Right cardiac atrium (tissue), 5 donors: ENCODE data around the gene TYRP1. TPM values are rescaled to one million over a fixed set of nuclear protein-coding genes. Genes with fewer than 3 reads are reported as not detected.
A peak's percentile ranks its signal among the peaks of the same experiment; 100 is the strongest.

Source experiments
- ATAC-seq, 2 donors: fragments of 200-7000 bp; cut with Tn5 transposase; one replicate each; pipeline versions ENCODE4 v1.8.0 to v1.9.1; 2020; ENCODE audit warnings: moderate library complexity in 2 of 2, mild to moderate bottlenecking in 1 of 2
- DNase-seq, 3 donors: peaks; one replicate each; pipeline ENCODE4 v3.0.0-alpha.2; 2020
- H3K27ac ChIP-seq: one replicate; pipeline ENCODE4 v1.5.1; 2013; ENCODE audit warnings: mild to moderate bottlenecking, low read length, control low read depth, moderate library complexity
- H3K27me3 ChIP-seq: one replicate; pipeline ENCODE4 v1.6.1; 2013; ENCODE audit not compliant: control insufficient read depth, insufficient read depth
- H3K4me1 ChIP-seq: one replicate; pipeline ENCODE4 v1.6.1; 2013; ENCODE audit warnings: low read length; ENCODE audit not compliant: control insufficient read depth, insufficient read depth
- H3K4me3 ChIP-seq: one replicate; pipeline ENCODE4 v1.5.1; 2013; ENCODE audit warnings: low read length, control low read depth
- H3K9me3 ChIP-seq: one replicate; pipeline ENCODE4 v1.6.1; 2013; ENCODE audit warnings: low read length; ENCODE audit not compliant: control insufficient read depth
- WGBS: extraction: QIAGEN DNeasy Blood & Tissue Kit; methylation state at CpG from one replicate; pipeline ENCODE4 v1.1.7; 2013; 5-methylcytosine and 5-hydroxymethylcytosine counted together
- intact Hi-C, 4 donors: fragments of 100-400 bp; cut with DNase I; formaldehyde crosslinking; loops; one replicate each; pipeline versions ENCODE4 v1.11.0 to v1.14.0; 2022 to 2023
- polyA plus RNA-seq: library from polyadenylated mRNA; stranded (reverse); fragments of 200-250 nt; gene quantifications from one replicate; pipeline ENCODE4 v1.2.3, GENCODE V29; 2013
- total RNA-seq, 4 donors: library from RNA; stranded (reverse); fragmentation: NEBNext Ultra II Directional; extraction: Animal tissue kit (Norgen Biotek cat#: 25700); gene quantifications; one replicate each; pipeline ENCODE4 v1.2.1, GENCODE V29; 2021
- donor health status: healthy with polysubstance abuse.
- donor health status: DM: no; HTN: yes; CAD: no.
- donor health status: DM: no; HTN: no; CAD: no.
- donor health status: DM: no; HTN: yes; CAD: no; lungs with severe emphysema.
- donor health status: DM: yes; HTN: yes; CAD: no.

TYRP1 gene
- total and polyA plus RNA-seq, 5 donors = 15.3 to 62.1 (median 35.1) TPM

- WGBS = 88% methylated on average over 3 of the region's 3 CpGs
- no peak overlapping the region for H3K27ac ChIP-seq
- ATAC-seq (no peak), DNase-seq (no peak)
- intact Hi-C loops = no loop called here
- no peak overlapping the region for H3K4me3 ChIP-seq
- H3K4me1 ChIP-seq = no peaks in the 10 kb centered on the region
- no peaks in the 10 kb centered on the region for H3K9me3 ChIP-seq
- H3K27me3 ChIP-seq = no peaks in the 10 kb centered on the region
These were observed 22.1 kb downstream of the TYRP1 start for GRCh38 chr9:12715268-12715667.

GRCh38 chr9:12716823-12717600 is 23.8 kb downstream of the TYRP1 start:
- H3K4me3 ChIP-seq = no peak overlapping the region
- no peak for DNase-seq
- no peak overlapping the region for H3K27ac ChIP-seq
- intact Hi-C loops = no loop called here
- H3K9me3 ChIP-seq = no peaks in the 10 kb centered on the region
- no peaks in the 10 kb centered on the region for H3K4me1 ChIP-seq
- no peaks in the 10 kb centered on the region for H3K27me3 ChIP-seq
- no peak for ATAC-seq
- WGBS = 64% methylated on average over 5 of the region's 5 CpGs

DNA sequence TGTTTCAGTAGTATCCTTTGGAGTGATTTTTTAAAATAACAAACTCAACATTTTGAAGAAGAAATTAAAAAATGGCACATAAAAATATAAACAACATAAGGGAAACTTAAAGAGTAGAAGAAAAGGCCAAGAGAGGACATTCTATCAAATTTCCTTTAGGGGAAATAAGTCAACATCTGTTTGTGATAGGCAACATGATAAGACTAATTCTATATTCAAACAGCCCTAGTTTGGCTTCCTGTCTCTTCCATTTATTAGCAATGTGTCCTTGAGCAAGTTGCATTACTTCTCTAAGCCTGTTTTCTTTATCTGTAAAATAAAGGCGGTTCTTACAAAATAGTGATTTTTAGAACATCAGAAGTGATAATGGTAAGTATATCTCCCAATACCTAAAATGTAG is 24.7 kb downstream of the TYRP1 start:
- no peaks in the 10 kb centered on the region for H3K4me1 ChIP-seq
- ATAC-seq = no peak
- intact Hi-C loops = no loop called here

GRCh38 chr9:12718482-12719026 is 25.4 kb downstream of the TYRP1 start:
- peak in 2 of 3 donors; percentile 18 to 25 for DNase-seq
- WGBS = 49% methylated on average over 7 of the region's 7 CpGs
- Histone ChIP-seq H3K27ac (no peak overlapping the region), H3K4me3 (no peak overlapping the region), H3K27me3 (no peaks in the 10 kb centered on the region), H3K4me1 (no peaks in the 10 kb centered on the region), H3K9me3 (no peaks in the 10 kb centered on the region)
- intact Hi-C loops = no loop called here
- peak; percentile 34 to 41 for ATAC-seq

More for the DNA sequence above, 24.7 kb downstream of the TYRP1 start:
- H3K27me3 ChIP-seq = no peaks in the 10 kb centered on the region
- no peak overlapping the region for H3K4me3 ChIP-seq
- H3K9me3 ChIP-seq = no peaks in the 10 kb centered on the region
- DNase-seq = no peak
- H3K27ac ChIP-seq = no peak overlapping the region
- 75% methylated on average over 1 of the region's 1 CpG for WGBS

- Histone ChIP-seq H3K27ac (no peak overlapping the region), H3K4me3 (no peak overlapping the region), H3K27me3 (no peaks in the 10 kb centered on the region), H3K4me1 (no peaks in the 10 kb centered on the region), H3K9me3 (no peaks in the 10 kb centered on the region)
- DNase-seq (no peak), ATAC-seq (peak; percentile 51 to 54)
- intact Hi-C loops = no loop called here
- 11% methylated on average over 1 of the region's 1 CpG for WGBS
These were observed 26.2 kb downstream of the TYRP1 start for GRCh38 chr9:12719431-12719830.

GRCh38 chr9:12720551-12720950 is 27.4 kb downstream of the TYRP1 start:
- 68% methylated on average over 3 of the region's 3 CpGs for WGBS
- H3K4me3 ChIP-seq = no peak overlapping the region
- no peaks in the 10 kb centered on the region for H3K4me1 ChIP-seq
- H3K9me3 ChIP-seq = no peaks in the 10 kb centered on the region
- intact Hi-C loops = loop anchor here (5.0 to 10.0 kb wide), 5 partner anchors 162 to 372 kb away; no protein-coding TSS in a partner anchor
- DNase-seq (no peak), ATAC-seq (no peak)
- no peak overlapping the region for H3K27ac ChIP-seq
- H3K27me3 ChIP-seq = no peaks in the 10 kb centered on the region

DNA sequence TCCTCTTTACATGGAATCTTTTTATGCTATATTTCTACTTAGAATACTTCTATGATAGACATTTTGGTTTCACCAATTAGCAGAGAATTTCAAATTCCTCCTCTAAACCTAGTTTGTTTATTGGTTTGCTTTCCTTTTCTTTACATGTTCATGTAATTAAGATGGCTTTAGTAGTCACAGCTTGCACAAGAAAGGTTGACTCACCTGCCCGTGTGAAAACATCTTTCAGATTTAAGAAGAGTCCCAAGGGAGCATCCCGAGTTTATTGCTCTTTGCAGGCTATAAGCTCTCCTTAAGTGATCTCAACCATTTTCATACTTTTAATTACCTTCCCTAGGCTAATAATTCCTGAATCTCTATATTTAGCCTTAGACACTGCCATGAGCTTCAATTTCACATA is 28.9 kb downstream of the TYRP1 start:
- 76% methylated on average over 2 of the region's 2 CpGs for WGBS
- Histone ChIP-seq H3K4me3 (no peak overlapping the region), H3K27ac (no peak overlapping the region), H3K9me3 (no peaks in the 10 kb centered on the region), H3K27me3 (no peaks in the 10 kb centered on the region), H3K4me1 (no peaks in the 10 kb centered on the region)
- intact Hi-C loops = loop anchor here (5.0 to 10.0 kb wide), 5 partner anchors 160 to 370 kb away; no protein-coding TSS in a partner anchor
- no peak for ATAC-seq
- no peak for DNase-seq

DNA sequence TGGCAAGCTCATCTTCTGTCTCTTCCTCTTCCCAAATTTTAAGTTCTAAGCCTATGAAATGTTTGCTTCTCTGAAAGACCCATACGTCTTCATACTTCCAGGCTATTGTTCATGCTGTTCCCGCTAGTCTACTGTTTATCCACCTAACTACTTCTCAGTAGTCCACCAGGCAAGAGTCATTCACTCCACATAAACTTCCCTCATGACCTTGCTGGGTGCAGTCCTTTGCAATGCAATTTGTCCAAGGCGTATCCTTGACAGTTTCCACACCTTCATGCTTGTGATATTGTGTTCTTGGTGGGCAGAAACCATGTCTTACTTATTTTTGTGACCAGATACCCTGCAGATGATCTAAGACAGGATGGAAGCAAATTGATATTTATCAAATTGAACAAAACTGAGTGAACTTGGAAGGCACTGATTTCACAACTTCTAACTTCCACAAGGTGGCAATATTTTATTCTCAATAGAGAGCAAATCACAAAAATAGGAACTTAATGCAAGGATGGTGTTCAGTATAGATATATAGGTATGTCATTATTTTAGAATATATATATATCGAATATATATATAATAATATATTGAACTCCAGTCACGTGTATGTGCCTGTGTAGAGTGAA is 30.3 kb downstream of the TYRP1 start:
- no peak overlapping the region for H3K4me3 ChIP-seq
- WGBS = 58% methylated on average over 5 of the region's 5 CpGs
- ATAC-seq (no peak), DNase-seq (no peak)
- H3K4me1 ChIP-seq = no peaks in the 10 kb centered on the region
- H3K27me3 ChIP-seq = no peaks in the 10 kb centered on the region
- no peak overlapping the region for H3K27ac ChIP-seq
- intact Hi-C loops = loop anchor here (5.0 to 10.0 kb wide), 5 partner anchors 159 to 369 kb away; no protein-coding TSS in a partner anchor
- no peaks in the 10 kb centered on the region for H3K9me3 ChIP-seq

GRCh38 chr9:12726795-12727194 is 33.6 kb downstream of the TYRP1 start:
- WGBS = 96% methylated on average over 2 of the region's 2 CpGs
- no peak for DNase-seq

DNA sequence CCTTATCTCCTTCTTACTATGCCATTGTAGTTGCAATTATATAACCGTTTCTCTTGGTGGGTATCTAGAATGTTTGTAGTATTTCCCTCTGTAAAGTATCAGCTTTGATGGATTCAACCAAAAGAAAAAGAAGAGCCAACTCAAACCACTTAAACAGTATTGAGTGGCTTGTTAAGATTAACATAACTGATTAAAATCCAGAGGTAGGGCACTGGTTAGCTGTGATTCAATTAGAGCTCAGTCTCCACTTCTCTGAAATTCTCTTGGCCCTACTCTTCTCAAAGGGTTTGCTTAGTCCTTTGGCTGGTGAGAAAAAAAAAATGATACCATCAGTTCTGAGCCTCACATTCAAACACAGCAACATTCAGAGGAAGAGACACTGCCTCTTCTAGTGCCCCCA is 37.0 kb downstream of the TYRP1 start:
- no peak for ATAC-seq
- no peaks in the 10 kb centered on the region for H3K9me3 ChIP-seq
- 85% methylated on average over 1 of the region's 1 CpG for WGBS

More at GRCh38 chr9:12726795-12727194, 33.6 kb downstream of the TYRP1 start:
- no peaks in the 10 kb centered on the region for H3K27me3 ChIP-seq
- intact Hi-C loops = loop anchor here in 2 of 4 donors (10.0 kb wide), 2 partner anchors 158 to 358 kb away; no protein-coding TSS in a partner anchor
- ATAC-seq = no peak
- H3K27ac ChIP-seq = no peak overlapping the region
- H3K9me3 ChIP-seq = no peaks in the 10 kb centered on the region
- no peak overlapping the region for H3K4me3 ChIP-seq
- H3K4me1 ChIP-seq = no peaks in the 10 kb centered on the region

DNA sequence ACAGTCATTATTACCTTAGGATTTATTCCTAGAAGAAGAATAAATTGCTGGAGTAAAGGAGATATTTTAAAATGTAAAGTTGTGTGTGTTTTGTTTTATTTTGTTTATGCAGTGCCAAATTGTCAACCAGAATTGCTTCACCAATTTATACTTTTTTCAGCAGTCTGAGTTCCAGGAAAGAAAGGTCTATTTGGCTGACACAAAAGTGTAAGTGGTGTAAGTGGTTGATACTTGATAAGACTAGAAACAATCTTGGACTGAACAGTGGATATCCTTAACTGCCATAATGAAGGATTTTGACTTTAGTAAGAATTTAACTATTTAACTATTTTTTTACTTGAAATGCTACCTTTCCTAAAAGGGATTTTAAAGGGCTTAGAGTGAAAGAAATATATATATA is 37.7 kb downstream of the TYRP1 start:
- no peaks in the 10 kb centered on the region for H3K9me3 ChIP-seq
- ATAC-seq (no peak), DNase-seq (no peak)
- no peak overlapping the region for H3K27ac ChIP-seq
- H3K27me3 ChIP-seq = no peaks in the 10 kb centered on the region
- no peak overlapping the region for H3K4me3 ChIP-seq
- H3K4me1 ChIP-seq = no peaks in the 10 kb centered on the region
- intact Hi-C loops = no loop called here

More for the DNA sequence above, 37.0 kb downstream of the TYRP1 start:
- DNase-seq = no peak
- no peak overlapping the region for H3K4me3 ChIP-seq
- H3K4me1 ChIP-seq = no peaks in the 10 kb centered on the region
- no peaks in the 10 kb centered on the region for H3K27me3 ChIP-seq
- no peak overlapping the region for H3K27ac ChIP-seq
- intact Hi-C loops = no loop called here
